Thoracic aorta (tissue), 2 donors: ENCODE data around the gene ARID1B. TPM values are rescaled to one million over a fixed set of nuclear protein-coding genes. Genes with fewer than 3 reads are reported as not detected.
A peak's percentile ranks its signal among the peaks of the same experiment; 100 is the strongest.

Source experiments
- ATAC-seq: fragments of 150-250 bp; one replicate; pipeline ENCODE4 v1.8.0; 2017; ENCODE audit warnings: low read depth; ENCODE audit not compliant: insufficient number of reproducible peaks, low FRiP score
- DNase-seq: peaks from one replicate; pipeline ENCODE4 v3.0.0-alpha.2; 2020; ENCODE audit warnings: low spot score
- H3K27ac ChIP-seq, 2 donors: fragments of 200-600 bp; sonication (generic); 1 replicate in 1 of 2; 2 replicates in 1 of 2; pipeline ENCODE4 v1.5.1; 2016; ENCODE audit warnings: mild to moderate bottlenecking in 2 of 2, moderate library complexity in 2 of 2
- H3K27me3 ChIP-seq: fragments of 200-600 bp; sonication (generic); replicated peaks from 2 replicates; pipeline ENCODE4 v1.6.0; 2016; ENCODE audit warnings: mild to moderate bottlenecking; ENCODE audit not compliant: insufficient read depth
- H3K36me3 ChIP-seq: fragments of 200-600 bp; sonication (generic); one replicate; pipeline ENCODE4 v1.5.1; 2016
- H3K4me1 ChIP-seq, 2 donors: fragments of 200-600 bp; sonication (generic); 1 replicate in 1 of 2; 2 replicates in 1 of 2; pipeline versions ENCODE4 v1.5.1 to v1.6.0; 2016; ENCODE audit warnings: low read depth in 2 of 2, mild to moderate bottlenecking in 1 of 2; ENCODE audit not compliant: control insufficient read depth in 1 of 2
- H3K4me3 ChIP-seq: fragments of 200-600 bp; sonication (generic); 2 replicates; pipeline ENCODE4 v1.5.1; 2016; ENCODE audit warnings: mild to moderate bottlenecking
- H3K9me3 ChIP-seq: fragments of 200-600 bp; sonication (generic); 2 replicates; pipeline ENCODE4 v1.5.1; 2016
- total RNA-seq, 2 donors: library from RNA; depleted of rRNA; stranded (reverse); fragments of >200 nt; gene quantifications; one replicate each; pipeline versions ENCODE4 v1.1.0 to v1.2.3, GENCODE V29; 2016
- TF ChIP-seq, protein P1 (sequence below): fragments of 200-600 bp; sonication (generic); IDR thresholded peaks from one replicate; pipeline ENCODE4 v1.5.1; 2019; ENCODE audit warnings: antibody characterized with exemption

Gene ARID1B
- total RNA-seq, 2 donors from 2014 or later = 120 to 158 TPM

DNA sequence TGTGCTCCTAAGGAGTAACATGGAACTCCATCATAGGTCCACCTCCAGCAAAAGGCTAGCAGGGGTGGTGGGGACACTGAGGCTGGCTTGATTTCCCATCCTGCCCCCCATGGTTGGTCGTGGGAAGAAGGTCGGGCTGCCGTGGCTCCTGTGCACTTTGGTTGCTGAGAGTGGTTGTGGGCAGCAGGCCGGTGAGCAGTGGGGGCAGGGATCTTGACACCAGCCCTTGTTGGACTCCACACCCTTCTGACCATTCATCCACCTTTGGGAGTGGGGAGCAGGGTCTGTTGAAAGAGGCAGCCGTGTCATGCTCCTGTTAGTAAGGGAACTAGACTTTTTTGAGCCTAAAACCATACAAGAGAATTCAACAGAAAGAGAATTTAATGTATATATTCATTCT lies 175.2 kb downstream of the ARID1B start:
- Histone ChIP-seq H3K36me3 (no peaks in the 10 kb centered on the region), H3K4me3 (no peak overlapping the region), H3K9me3 (no peaks in the 10 kb centered on the region), H3K27me3 (no peaks in the 10 kb centered on the region), H3K27ac (no peak overlapping the region), H3K4me1 (peaks cover 55 to 73% of the 10 kb centered on the region in 2 donors)
- DNase-seq (no peak), ATAC-seq (no peak)
- TF ChIP-seq, protein P1, sequence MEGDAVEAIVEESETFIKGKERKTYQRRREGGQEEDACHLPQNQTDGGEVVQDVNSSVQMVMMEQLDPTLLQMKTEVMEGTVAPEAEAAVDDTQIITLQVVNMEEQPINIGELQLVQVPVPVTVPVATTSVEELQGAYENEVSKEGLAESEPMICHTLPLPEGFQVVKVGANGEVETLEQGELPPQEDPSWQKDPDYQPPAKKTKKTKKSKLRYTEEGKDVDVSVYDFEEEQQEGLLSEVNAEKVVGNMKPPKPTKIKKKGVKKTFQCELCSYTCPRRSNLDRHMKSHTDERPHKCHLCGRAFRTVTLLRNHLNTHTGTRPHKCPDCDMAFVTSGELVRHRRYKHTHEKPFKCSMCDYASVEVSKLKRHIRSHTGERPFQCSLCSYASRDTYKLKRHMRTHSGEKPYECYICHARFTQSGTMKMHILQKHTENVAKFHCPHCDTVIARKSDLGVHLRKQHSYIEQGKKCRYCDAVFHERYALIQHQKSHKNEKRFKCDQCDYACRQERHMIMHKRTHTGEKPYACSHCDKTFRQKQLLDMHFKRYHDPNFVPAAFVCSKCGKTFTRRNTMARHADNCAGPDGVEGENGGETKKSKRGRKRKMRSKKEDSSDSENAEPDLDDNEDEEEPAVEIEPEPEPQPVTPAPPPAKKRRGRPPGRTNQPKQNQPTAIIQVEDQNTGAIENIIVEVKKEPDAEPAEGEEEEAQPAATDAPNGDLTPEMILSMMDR = no peak

DNA sequence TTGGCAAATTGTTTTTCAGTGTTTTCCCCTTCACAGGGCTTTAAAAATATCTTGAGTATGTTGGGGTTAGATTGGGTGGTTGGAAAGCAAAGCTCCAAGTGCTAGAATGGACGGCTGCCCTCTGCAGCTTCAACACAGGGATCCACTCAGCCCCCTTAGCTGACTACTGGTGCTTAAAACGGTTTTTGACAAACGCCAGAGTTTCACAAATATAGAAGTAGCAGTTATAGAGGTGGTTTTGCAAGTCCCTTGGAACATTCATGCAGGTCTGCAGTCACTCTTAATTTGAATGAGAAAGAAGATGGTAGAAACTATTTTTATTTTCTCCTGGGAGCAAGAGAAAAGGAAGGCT lies 175.9 kb downstream of the ARID1B start:
- Histone ChIP-seq H3K36me3 (no peaks in the 10 kb centered on the region), H3K4me1 (peaks cover 57 to 80% of the 10 kb centered on the region in 2 donors), H3K27me3 (no peaks in the 10 kb centered on the region), H3K9me3 (no peaks in the 10 kb centered on the region), H3K4me3 (peak overlapping the region; percentile 26), H3K27ac (peak overlapping the region in 1 of 2 donors; percentile 4)
- no peak for DNase-seq
- no peak for ATAC-seq
- TF ChIP-seq, protein P1 = no peak

DNA sequence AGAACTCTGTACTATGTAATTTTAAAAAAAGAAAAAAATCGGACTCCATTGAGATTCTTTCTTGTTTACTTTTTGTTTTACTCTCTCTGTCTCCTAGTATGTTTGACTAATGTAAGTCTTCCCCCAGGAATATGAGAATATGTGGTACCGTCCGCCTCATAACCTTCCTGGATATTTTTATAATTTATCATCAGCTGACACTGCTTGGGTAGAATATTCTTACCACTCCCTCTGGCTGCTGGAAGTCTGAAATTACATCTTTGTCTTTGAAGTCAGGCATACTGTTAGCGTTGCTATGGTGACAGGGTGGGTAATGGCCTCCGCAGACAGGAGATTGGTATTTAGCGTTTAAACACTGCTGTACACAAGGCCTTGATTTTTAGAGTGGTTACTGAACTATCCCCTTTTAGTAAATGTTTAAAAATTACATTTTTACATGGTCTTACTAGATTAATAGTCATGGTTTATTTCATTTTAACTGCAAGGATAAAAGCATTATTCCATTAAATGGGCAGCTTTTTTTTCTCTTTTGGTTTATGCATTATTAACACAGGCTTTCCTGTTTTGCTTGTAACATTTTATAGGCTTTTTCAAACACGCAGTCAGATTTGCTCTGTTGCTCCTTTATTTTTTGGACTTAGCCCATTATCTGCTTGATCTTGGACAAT lies 176.4 kb downstream of the ARID1B start:
- Histone ChIP-seq H3K36me3 (no peaks in the 10 kb centered on the region), H3K4me3 (peak overlapping the region; percentile 26), H3K4me1 (peaks cover 61 to 80% of the 10 kb centered on the region in 2 donors), H3K9me3 (no peaks in the 10 kb centered on the region), H3K27me3 (no peaks in the 10 kb centered on the region), H3K27ac (peak overlapping the region in 1 of 2 donors; percentile 4)
- TF ChIP-seq, protein P1 = no peak
- DNase-seq (no peak), ATAC-seq (peak; percentile 65)

DNA sequence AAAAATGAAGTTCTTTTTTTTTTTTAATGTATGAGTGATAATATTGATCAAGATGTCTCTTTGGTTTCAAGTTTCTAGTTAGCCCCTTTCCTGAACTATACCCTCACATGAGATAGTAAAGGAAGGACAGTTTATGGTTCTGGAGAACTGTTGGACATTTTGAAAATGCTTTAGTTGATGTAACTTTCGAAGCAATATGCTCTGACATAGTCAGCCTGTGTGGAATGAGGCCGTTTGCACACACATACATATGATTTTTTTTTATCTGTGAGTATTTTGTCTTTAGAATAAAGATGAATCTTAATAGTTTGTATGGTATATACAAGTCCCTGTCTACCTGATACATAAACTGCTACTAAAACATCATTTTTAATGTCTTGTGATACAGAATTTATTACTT lies 177.0 kb downstream of the ARID1B start:
- no peak overlapping the region for H3K27ac ChIP-seq
- H3K27me3 ChIP-seq = no peaks in the 10 kb centered on the region
- DNase-seq (no peak), ATAC-seq (no peak)
- no peaks in the 10 kb centered on the region for H3K9me3 ChIP-seq
- TF ChIP-seq, protein P1 = no peak
- H3K4me3 ChIP-seq = no peak overlapping the region
- no peaks in the 10 kb centered on the region for H3K36me3 ChIP-seq
- peaks cover 56 to 74% of the 10 kb centered on the region in 2 donors for H3K4me1 ChIP-seq

DNA sequence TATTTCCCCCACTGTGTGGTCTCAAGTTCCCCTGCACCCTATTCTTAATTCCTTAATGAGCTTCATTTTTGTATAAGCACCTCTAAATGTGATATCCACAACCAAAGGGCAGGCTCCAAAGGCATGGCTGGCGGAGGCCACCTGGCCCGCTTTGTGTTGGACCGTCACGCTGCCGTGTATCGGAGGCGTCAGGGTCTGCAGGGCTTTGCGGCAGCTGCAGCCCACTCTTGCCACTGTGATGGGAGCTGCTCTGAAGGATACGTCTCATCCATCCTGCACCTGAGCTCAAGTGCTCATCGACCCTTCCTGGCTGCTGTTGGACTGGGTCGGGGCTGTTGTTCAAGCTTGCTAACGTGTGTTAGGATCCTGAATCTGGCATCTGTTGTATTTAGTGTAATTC lies 177.6 kb downstream of the ARID1B start:
- Histone ChIP-seq H3K4me1 (peaks cover 50 to 68% of the 10 kb centered on the region in 2 donors), H3K27me3 (no peaks in the 10 kb centered on the region), H3K4me3 (no peak overlapping the region), H3K27ac (no peak overlapping the region), H3K9me3 (no peaks in the 10 kb centered on the region), H3K36me3 (no peaks in the 10 kb centered on the region)
- DNase-seq = no peak
- ATAC-seq = no peak
- TF ChIP-seq, protein P1 = no peak
